Superior temporal gyrus (tissue), 1 donor: ENCODE results near the gene PHF13.
"Not testable (repeated sequence)": the region's sequence is repeated elsewhere in the genome, so short reads cannot be mapped to it uniquely, and the experiment has no call there.

Source experiments
- DNase-seq: peaks from one replicate; pipeline ENCODE4 v3.0.0-alpha.2; 2016; ENCODE audit errors: extremely low spot score

Gene PHF13

DNA sequence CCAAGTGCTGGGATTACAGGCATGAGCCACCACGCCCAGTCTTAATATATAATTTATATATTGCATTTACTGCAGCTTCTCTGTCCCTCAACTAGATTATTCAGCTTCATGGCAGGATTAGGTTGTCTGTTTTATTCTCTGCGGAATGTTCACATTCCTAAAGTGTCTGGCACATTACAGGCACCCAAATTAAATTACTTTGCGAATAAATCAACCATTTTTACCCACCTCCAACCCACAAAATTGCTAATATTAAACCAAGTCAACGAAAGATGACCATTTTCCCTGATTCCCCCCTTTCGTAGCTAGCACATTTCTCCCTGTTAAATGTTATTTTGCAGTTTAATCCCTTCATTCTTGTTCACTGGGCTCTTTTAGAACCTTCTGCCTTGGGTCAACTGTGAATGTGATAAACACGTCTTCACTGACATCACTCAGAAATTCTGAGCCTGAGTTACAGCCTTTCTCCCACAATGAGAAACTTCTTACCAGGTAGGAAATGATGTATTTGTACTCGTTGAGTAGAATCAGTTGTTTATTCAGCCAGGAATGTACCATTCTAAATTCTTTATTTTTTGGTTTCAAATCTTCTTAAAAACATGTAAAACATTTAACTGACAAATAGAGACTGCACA lies 47.0 kb downstream of the PHF13 start:
- no peak for DNase-seq

GRCh38 chr1:6662468-6662867 lies 48.9 kb downstream of the PHF13 start:
- DNase-seq = not testable (repeated sequence)

- no peak for DNase-seq
Measured at GRCh38 chr1:6666696-6667095, 53.2 kb downstream of the PHF13 start.

DNA sequence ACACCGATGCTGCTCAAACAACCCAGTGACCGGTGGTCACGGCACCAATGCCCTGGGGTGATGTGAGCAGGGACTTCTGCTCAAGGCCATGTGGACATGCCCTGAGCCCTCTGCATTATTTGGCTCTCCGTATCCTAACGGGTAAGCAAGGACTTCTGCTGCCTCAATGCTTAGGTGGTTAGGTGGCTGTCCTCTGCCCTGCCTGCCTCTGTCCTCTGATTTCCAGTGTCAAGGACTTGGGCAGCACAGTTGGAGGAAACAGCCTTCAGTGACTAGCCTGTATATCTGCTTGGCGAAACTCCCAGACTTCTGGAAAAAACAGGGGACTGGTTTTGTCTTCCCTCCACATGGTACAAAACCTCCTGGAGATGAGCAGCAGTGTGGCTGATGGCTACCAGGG lies 53.6 kb downstream of the PHF13 start:
- no peak for DNase-seq

GRCh38 chr1:6668503-6668902 lies 55.0 kb downstream of the PHF13 start:
- no peak for DNase-seq

DNA sequence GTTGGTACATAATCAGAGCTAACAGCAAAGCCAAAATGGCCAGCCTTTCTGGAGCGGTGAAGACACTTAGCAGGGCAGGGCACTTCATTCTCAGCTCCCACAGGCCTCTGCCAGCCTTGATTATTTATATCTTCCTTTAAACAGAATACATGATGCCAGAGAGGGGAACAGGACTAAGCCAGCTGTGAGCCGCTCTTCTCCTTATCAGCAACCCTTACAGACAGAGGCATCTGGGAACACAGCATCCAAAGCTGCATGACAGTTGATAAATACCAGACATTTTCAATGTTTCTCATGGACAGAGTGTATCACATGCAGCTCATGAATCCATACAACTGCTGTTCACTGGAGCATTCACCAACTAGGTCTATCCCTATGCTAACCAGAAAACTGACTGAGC lies 59.0 kb downstream of the PHF13 start:
- DNase-seq = no peak
